ENCODE results near the gene SP100.
A peak's percentile ranks its signal among the peaks of the same experiment; 100 is the strongest.
"Not testable (repeated sequence)": the region's sequence is repeated elsewhere in the genome, so short reads cannot be mapped to it uniquely, and the experiment has no call there.

The SP100 gene

DNA sequence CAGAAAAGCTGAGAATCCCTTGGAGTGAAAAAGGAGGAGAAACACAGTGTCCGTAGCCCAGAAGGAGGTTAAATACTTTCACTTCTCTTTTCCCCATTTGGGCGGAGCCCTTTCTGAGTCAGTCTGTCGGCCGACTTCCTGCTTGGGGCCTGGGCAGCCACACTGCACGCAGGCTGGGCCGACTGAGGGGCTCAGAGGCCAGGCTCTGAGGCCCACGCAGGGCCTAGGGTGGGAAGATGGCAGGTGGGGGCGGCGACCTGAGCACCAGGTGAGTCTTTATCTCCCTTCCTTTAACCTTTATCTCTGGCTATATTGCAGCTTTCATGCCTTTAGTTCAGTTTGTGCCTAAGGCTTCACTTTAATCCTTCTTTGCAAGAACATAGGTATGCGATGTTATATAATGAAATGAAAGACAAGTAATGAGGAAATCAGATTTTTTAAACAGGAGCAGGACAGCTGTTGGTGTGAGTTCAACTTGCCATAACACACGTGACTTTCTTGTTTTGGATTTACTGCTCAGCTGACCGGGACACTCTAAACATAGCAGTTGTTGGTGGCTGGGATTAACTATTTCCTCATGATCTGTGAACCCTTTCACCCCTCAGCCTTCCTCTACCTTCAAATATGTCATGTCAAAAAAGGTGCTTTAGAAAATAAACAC, at the start of gene SP100:
TSS of gene SP100 (plus strand) at position 141 of the 661 bp plus-strand sequence. CDS start at position 237, 96 bp downstream.
- peak; percentile 56 for DNase-seq (ENCODE audit: low read depth, low spot score)

DNA sequence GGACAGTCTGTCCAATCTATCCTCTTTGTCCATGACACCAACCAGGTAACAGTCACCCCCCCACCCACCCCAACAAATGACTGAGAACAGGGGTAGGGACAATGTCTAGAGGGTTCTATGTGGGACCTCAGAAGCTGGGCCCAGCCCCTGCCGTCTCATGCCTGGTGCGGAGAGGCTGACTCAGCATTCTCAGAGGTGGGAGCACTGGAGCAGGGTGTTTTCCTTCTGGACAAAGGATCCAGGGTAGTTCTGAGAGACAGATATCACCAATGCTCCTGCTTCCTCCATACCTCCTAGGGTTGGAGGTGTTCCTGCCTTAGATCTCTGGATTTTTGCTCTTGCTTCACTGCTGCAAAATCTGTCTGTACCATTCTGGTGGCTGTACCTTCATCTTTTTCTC, 33.9 kb upstream of the SP100 start:
- no peak for DNase-seq (ENCODE audit: low read depth, low spot score)

DNA sequence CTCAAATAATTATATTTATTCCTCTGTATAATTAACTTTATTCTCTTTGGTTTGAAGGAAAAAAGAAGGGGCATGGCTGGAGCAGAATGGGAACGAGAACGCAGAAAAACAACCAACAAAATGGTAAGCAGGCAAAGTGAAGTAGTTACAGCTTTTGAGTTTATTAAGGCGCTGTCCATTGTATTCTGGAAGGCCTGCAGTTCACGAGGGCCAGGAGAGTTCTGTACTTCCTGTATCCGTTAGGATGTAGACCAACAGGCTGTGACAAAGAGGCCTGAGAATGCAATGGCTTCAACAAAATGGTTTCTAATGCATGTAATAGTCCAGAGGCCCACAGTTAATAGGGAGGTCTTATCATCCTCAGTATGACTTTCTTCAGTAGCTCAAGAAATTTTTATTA, 32.5 kb upstream of the SP100 start:
- no peak for DNase-seq (ENCODE audit: low read depth, low spot score)

DNA sequence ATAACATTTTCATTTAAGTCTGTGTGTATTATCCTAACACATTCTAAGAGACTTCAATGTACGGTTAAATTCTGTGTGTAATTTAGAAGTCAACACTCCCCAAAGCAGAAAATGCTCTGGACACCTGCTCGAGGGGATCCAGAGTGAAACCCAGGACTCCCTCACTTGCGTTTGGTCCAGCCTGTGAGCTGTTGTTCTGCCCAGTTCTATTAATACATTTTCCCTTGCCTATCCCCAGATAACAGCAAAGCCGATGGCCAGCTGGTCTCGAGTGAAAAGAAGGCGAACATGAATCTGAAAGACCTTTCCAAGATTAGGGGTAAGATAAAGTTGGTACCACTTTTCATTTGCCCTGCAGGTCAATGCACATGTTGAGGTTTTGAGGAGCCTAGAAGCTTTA, 31.0 kb upstream of the SP100 start:
- no peak for DNase-seq (ENCODE audit: low read depth, low spot score)

DNA sequence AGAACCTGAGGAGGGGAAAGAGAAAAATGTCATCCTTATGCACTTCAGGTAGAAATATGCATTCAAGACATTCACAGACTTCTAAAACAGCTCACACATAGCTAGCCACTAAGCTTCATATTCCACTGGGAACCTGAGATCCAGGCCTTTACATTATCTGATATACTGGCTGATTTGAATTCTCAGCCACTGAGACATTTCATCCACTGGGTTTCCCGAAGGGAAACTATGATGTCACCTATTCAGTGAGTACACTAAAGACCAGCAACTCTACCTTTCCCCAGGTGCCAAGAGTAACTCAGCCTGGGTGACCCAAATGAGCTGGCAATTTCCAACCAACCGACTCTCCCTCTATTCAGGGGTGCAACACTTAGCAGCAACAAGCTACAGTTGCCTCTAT, 21.7 kb upstream of the SP100 start:
- no peak for DNase-seq (ENCODE audit: low read depth, low spot score)

GRCh38 chr2:230398698-230399097, 17.3 kb upstream of the SP100 start:
- not testable (repeated sequence) for DNase-seq (ENCODE audit: low read depth, low spot score)

- DNase-seq (ENCODE audit: low read depth, low spot score) = no peak
These were observed 16.0 kb upstream of the SP100 start for GRCh38 chr2:230400041-230400440.

DNA sequence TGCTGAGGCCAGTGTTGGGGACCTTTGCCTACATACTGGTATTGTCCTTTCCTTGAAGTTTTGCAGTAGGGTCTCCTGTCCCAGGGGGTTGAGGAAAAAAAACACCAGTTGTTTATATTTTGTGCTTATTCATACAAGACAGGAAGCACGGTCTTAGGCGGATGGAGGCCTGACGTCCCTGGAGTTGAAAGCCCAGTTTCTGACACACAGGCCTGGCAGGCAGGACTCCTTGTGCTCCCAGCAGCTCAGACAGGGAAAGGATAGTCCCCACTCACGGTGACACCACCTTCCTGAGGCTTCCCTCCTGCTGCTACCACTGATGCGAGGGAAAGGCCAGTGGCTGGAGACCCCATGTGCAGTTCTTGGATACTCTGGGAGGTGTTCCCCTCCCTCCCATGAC, 15.5 kb upstream of the SP100 start:
- no peak for DNase-seq (ENCODE audit: low read depth, low spot score)

DNA sequence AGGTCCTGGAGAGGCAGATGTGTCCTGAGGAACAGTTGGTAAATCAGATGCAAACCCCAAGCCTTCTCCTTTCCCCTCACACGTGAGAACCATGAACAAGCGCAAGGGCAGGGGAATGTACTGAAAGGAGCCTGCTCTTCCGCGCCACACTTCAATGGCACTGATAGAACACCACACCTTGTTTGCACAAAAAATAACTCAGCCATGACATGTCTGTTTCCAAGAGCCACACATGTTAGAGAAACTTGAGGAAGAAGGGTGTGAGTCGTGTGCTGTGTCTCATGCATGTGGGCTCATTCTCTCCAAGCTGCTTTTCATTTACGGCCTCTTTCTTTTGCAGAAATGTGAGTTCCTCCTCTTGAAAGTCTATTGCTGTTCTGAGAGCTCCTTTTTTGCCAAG, 15.0 kb upstream of the SP100 start:
- DNase-seq (ENCODE audit: low read depth, low spot score) = not testable (repeated sequence)

DNA sequence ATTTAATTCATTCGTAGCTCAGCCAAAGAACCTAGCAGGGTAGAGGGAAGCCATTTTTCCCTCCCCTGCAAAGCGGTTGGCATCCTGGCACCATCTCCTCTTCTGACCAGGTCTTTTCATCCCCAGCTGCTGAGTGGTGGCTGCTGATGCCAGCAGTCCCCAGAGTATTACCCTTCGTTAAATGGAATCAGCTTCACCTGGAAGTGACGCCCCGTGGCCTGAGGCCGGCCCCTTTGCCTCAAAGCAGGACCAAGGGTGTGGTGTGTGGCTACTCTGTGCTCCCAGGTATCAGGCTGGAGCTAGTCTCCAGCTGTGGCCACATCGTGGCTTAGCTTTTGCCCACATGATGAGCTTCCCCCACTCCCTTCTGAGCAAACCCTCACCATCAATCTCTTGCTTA, 12.3 kb upstream of the SP100 start:
- DNase-seq (ENCODE audit: low read depth, low spot score) = no peak

DNA sequence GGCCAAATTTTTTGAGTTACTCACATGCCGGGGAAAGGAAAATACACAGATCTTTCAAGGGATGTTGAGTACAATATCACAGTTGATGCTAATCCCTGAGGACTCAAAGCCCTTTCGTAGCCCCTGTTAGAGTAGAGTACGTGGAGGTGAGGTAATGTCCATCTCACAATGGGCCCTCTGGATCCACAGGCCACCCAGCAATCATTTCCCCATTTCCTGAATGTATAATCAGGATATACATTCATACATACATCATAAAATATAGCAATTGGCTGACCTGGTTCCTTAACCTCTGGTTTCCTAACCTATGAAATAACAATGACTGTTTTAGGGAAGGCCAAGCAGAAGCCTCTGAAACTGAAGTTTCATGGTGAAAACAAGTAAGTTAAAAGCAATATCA, 10.2 kb upstream of the SP100 start:
- no peak for DNase-seq (ENCODE audit: low read depth, low spot score)

DNA sequence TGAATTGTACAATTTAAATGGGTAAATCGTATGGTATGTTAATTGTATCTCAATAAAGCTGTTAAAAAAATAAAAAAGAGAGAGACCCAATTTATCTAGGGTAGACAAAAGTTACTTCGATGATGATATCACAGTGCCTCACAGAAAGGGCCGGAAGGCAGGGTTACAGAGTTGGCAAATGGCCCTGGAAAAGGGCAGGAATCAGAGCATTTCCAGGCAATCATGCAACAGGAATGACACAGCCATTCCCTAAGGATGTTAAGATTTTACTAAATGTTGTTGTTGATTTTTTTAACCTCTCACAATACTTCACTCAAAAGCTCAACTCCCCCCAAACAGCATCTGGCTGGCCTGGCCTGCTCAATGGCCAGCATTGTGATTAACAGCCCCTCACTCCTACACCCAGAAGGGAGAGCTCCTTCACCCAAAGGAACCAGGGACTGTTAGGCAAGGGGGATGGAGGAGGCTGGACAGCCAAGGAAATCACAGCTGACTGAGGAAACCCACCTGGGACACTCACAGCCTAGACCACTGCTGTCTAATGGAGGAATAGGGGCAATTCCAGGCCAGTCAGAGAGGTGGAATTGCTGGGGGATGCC, 7.7 kb upstream of the SP100 start:
- no peak for DNase-seq (ENCODE audit: low read depth, low spot score)

DNA sequence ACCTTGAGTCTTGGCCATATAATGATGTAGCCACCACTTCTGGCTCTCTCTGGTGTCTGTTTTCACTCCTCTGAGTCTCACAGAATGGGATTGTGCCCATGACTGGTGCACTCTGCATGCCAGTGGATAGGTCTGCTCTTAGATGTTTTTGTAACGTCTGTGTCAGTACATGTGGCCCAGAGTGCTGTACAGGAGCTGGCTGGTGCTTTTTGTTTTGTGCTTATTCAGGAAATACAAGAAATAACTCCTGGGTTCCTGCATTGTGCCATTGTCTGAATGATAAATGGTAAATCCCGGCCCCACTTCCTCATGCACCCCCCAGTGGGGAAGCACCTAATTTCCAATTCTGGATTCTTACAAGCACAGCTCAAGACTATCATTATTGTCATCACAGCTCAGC, 6.7 kb upstream of the SP100 start:
- DNase-seq (ENCODE audit: low read depth, low spot score) = not testable (repeated sequence)

DNA sequence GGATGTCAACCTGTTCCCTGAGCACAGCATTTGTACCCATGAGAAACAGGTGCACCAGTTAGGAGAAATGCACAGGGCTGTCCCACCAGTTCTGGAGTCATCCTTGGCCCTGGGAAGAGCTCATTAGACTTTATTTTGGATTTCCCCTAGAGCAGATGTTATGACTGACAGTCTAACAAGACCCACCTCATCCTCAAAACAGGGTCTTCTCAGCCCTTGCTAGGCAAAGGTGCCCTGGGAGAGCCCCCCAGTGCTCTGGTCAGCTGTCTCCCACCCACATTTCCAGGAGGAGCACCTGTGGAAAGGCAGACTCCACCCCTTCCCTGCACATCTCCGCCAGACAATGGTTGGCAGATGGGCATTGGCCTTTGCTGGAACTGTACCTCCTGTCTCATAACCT, 5.7 kb upstream of the SP100 start:
- DNase-seq (ENCODE audit: low read depth, low spot score) = no peak

- no peak for DNase-seq (ENCODE audit: low read depth, low spot score)
These were observed 5.0 kb upstream of the SP100 start for GRCh38 chr2:230410861-230411569.

GRCh38 chr2:230411570-230412370, 4.2 kb upstream of the SP100 start:
- peak; percentile 27 for DNase-seq (ENCODE audit: low read depth, low spot score)

DNA sequence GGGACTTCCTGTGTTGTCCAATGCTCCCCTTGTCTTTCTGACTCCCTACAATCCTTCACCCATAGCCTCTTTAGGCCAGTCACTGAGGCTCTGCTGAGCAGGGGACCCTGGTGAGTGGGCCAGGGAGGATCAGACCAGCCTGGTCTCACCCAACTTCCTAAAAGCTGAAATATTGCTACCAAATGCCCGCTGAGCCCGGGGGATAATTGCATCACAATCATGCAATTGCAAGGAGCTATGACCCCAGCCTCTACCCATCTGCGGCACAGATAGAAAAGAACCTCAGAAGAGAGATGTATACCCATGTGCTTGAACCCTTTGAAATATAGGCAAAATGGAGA, 3.7 kb upstream of the SP100 start:
- no peak for DNase-seq (ENCODE audit: low read depth, low spot score)

- no peak for DNase-seq (ENCODE audit: low read depth, low spot score)
These were observed 3.2 kb upstream of the SP100 start for GRCh38 chr2:230412846-230413245.

GRCh38 chr2:230413479-230413878, 2.5 kb upstream of the SP100 start:
- no peak for DNase-seq (ENCODE audit: low read depth, low spot score)

DNA sequence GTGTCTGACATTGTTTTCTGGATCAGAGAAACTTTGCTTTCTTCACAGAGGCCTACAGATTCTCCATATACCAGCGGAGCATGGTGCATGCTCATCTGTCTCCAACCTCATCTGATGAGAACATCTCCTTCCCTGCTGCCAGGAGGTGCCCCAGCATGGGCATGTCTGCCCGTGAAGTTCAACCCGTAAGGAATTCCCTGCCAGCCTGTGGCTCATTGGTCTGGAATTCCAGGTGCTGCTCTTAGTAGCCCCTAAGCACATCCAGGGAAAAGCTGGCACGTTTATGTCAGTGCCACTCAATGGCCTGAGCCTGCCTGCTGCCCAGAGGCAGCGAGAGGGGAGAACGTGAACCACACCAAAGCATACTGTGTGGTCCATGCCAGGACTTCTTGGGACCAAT, 1.7 kb upstream of the SP100 start:
- DNase-seq (ENCODE audit: low read depth, low spot score) = no peak

DNA sequence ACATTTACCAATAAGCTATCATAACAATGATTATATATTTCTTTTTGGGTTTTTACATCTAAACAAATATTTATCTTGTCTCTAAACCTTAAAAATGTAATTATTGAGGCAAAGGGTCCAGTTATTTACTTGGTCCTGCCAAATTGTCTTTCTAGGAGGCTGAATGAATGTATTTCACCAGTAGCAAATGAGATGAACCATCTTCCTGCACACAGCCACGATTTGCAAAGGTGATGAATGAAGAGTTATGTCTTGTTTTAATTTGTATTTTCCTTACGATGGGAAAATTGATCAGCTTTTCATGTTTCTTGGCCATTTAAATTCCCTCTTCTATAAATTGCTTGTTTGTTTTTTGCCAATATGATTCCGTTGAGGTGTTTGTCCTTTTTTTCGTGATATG, 1.4 kb downstream of the SP100 start:
- DNase-seq (ENCODE audit: low read depth, low spot score) = no peak

DNA sequence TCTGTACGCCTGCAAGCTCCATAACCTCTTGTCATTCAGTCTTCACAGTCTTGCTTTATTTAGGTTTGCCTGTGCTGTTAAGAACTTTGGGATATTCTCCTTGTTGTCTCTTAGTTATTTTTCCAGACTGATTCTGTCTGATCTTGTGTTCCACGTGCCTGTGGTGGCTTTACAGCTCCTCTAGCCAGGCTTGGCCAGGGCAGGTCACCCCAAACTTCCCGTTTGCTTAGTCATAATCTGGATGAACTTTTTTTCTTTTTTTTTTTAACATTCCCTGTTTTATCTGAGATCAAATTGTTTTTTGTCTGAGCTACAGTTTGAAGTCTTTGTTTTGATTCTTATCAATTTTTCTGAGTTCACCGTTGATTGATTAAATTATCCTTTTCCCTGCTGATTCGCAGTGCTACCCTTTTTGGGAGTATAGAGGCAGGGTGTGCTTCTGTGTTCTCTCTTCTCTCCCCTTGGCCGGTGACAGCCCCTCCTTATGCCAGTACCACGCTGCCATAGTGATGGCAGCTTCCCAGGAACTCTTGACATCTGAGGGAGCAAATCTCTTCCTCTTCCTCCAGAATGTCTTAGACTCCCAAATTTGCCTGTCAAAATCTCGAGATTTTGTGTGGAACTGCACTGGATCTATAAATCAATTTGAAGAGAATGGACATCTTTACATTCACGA, 2.5 kb downstream of the SP100 start:
- DNase-seq (ENCODE audit: low read depth, low spot score) = no peak
